Tongue (tissue), 2 donors: Measurements from ENCODE around the gene PES1. TPM values are rescaled to one million over a fixed set of nuclear protein-coding genes. Genes with fewer than 3 reads are reported as not detected.
"Not testable (repeated sequence)": the region's sequence is repeated elsewhere in the genome, so short reads cannot be mapped to it uniquely, and the experiment has no call there.

ENCODE experiments used
- DNase-seq: peaks from one replicate; pipeline ENCODE4 v3.0.0-alpha.2; 2015
- total RNA-seq: library from RNA; depleted of rRNA; stranded (reverse); fragments of >200 nt; gene quantifications from one replicate; pipeline ENCODE4 v1.2.3, GENCODE V29; 2014

Gene PES1
- total RNA-seq, 1 donor from 2014 or later, result 34.2 TPM

- not testable (repeated sequence) for DNase-seq
Measured at GRCh38 chr22:30551813-30552212, 39.9 kb downstream of the PES1 start.

- DNase-seq, result no peak
Measured at GRCh38 chr22:30547188-30547587, 44.5 kb downstream of the PES1 start.

- no peak for DNase-seq
Measured at GRCh38 chr22:30546616-30547015, 45.1 kb downstream of the PES1 start, which contains the start of gene SEC14L6. TSS of gene SEC14L6 (minus strand) at chr22:30546741. CDS start at chr22:30546682, 59 bp downstream.

GRCh38 chr22:30542811-30543188, 48.9 kb downstream of the PES1 start:
- DNase-seq, result no peak

GRCh38 chr22:30541961-30542810, 49.5 kb downstream of the PES1 start:
- DNase-seq, result no peak

- not testable (repeated sequence) for DNase-seq
Measured at GRCh38 chr22:30541511-30541910, 50.2 kb downstream of the PES1 start.

GRCh38 chr22:30539368-30539767, 52.3 kb downstream of the PES1 start:
- DNase-seq, result no peak

- DNase-seq, result no peak
Measured at GRCh38 chr22:30538280-30538679, 53.4 kb downstream of the PES1 start.

- no peak for DNase-seq
Measured at GRCh38 chr22:30537083-30537731, 54.5 kb downstream of the PES1 start.

- DNase-seq, result no peak
Measured at GRCh38 chr22:30535182-30535581, 56.5 kb downstream of the PES1 start.

GRCh38 chr22:30531651-30532608, 59.8 kb downstream of the PES1 start:
- no peak for DNase-seq

GRCh38 chr22:30526656-30527055, 65.1 kb downstream of the PES1 start:
- no peak for DNase-seq

Other genes with a start within 250 kb of the PES1 start
- 31.4 TPM for gene SF3A1, start 235.0 kb downstream of the PES1 start, total RNA-seq
- gene CCDC157, start 234.9 kb downstream of the PES1 start, total RNA-seq, result 5.4 TPM
- 11.3 TPM for gene RNF215, start 204.5 kb downstream of the PES1 start, total RNA-seq
- 1.8 TPM for gene SEC14L2, start 194.9 kb downstream of the PES1 start, total RNA-seq
- gene MTFP1, start 166.1 kb downstream of the PES1 start, total RNA-seq, result 5.7 TPM
- not detected for gene SEC14L3, start 119.9 kb downstream of the PES1 start, total RNA-seq
- 0.82 TPM for gene SEC14L4, start 86.2 kb downstream of the PES1 start, total RNA-seq
- gene SEC14L6, start 45.2 kb downstream of the PES1 start, total RNA-seq, result 0.21 TPM
- 5.3 TPM for gene GAL3ST1, start 17.2 kb downstream of the PES1 start, total RNA-seq
- 6.7 TPM for gene TCN2, start 15.3 kb upstream of the PES1 start, total RNA-seq
- 3.1 TPM for gene SLC35E4, start 43.9 kb upstream of the PES1 start, total RNA-seq
- gene DUSP18, start 76.0 kb upstream of the PES1 start, total RNA-seq, result 5.9 TPM
- 6.8 TPM for gene OSBP2, start 103.0 kb upstream of the PES1 start, total RNA-seq